Mucosa of descending colon (tissue), 3 donors: ENCODE results near the gene CDK11B. TPM values are rescaled to one million over a fixed set of nuclear protein-coding genes. Genes with fewer than 3 reads are reported as not detected.

Experiments
- ATAC-seq: fragments of 200-7000 bp; cut with Tn5 transposase; one replicate; pipeline ENCODE4 v1.9.1; 2020; ENCODE audit warnings: mild to moderate bottlenecking, moderate library complexity
- DNase-seq, 3 donors: peaks; one replicate each; pipeline ENCODE4 v3.0.0-alpha.2; 2020
- H3K36me3 ChIP-seq: fragments of 200-600 bp; one replicate; pipeline ENCODE4 v1.8.0; 2021; ENCODE audit warnings: low read depth, mild to moderate bottlenecking
- H3K4me1 ChIP-seq: fragments of 200-600 bp; one replicate; pipeline ENCODE4 v1.8.0; 2021; ENCODE audit warnings: low read depth, mild to moderate bottlenecking
- H3K4me3 ChIP-seq: fragments of 200-600 bp; one replicate; pipeline ENCODE4 v1.8.0; 2021; ENCODE audit warnings: mild to moderate bottlenecking
- H3K9me3 ChIP-seq: fragments of 200-600 bp; one replicate; pipeline ENCODE4 v1.8.0; 2021; ENCODE audit warnings: mild to moderate bottlenecking
- CTCF ChIP-seq: fragments of 200-600 bp; IDR thresholded peaks from one replicate; pipeline ENCODE4 v1.8.0; 2022; ENCODE audit warnings: antibody characterized with exemption, mild to moderate bottlenecking
- intact Hi-C, 2 donors: fragments of 100-400 bp; cut with DNase I in 1 of 2; cut with micrococcal nuclease in 1 of 2; formaldehyde crosslinking; loops; one replicate each; pipeline versions ENCODE4 v1.11.0 to v1.11.1; 2022; cut with DNase I, micrococcal nuclease
- total RNA-seq, 3 donors: library from RNA; stranded (reverse); fragmentation: NEBNext Ultra II Directional in 2 of 3; extraction: Animal tissue kit (Norgen Biotek cat#: 25700) in 2 of 3; gene quantifications; one replicate each; pipeline versions ENCODE4 v1.2.1 to v1.2.4, GENCODE V29; 2021 to 2023
- donor health status: DM: no; HTN: no; CAD: no; lungs with moderate emphysema.
- donor health status: DM: no; HTN: no; CAD: no.
- donor health status: DM: no; HTN: yes; CAD: no.

CDK11B gene
- total RNA-seq, 3 donors from 2014 or later = 31.9 to 45.6 (median 36.8) TPM

DNA sequence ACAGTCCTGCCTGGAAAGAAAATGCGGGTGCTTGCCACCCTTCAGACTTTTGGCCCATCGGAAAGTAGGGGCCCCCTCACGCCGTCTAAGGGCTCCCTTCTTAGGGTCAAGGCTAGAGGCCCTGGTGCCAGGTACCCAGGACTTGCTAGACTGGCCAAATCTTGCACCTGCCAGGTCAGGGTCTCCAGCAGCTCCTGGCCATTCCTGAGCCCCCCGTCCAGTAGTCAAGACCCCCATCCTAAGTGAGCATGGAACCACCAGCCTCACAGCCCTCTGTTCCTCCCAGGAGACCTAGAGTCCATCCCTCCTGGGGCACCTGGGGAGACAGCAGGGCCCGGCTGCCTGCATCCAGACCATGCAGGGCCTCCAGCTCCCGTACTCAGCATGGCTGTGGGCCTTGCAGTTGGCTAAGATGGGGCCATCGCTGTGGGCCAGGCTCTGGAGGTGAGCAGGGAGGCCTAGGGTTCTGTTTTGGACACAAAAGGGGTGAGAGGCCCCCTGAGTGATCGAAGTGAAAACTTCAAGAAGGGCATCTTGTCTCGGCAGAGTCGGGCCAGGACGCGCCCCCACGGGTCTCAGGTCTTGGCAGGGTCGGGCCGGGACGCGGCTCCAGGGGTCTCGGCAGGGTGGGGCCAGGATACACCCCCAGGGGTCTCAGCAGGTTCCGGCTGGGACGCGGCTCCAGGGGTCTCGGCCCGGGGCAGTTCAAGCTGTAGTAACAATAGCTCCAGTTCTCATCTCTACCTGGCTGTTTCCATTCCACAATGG lies 64.8 kb downstream of the CDK11B start:
- H3K4me1 ChIP-seq = peaks cover under 1% of the 10 kb centered on the region
- DNase-seq (no peak), ATAC-seq (no peak)
- H3K36me3 ChIP-seq = no peaks in the 10 kb centered on the region
- intact Hi-C loops = no loop called here
- no peak overlapping the region for H3K4me3 ChIP-seq
- H3K9me3 ChIP-seq = no peaks in the 10 kb centered on the region
- no peak for TF ChIP-seq CTCF

GRCh38 chr1:1591452-1591851 lies 67.4 kb downstream of the CDK11B start:
- ATAC-seq = no peak
- DNase-seq = no peak

More at GRCh38 chr1:1591452-1591851, 67.4 kb downstream of the CDK11B start:
- H3K36me3 ChIP-seq = no peaks in the 10 kb centered on the region
- H3K9me3 ChIP-seq = no peaks in the 10 kb centered on the region
- intact Hi-C loops = no loop called here
- H3K4me1 ChIP-seq = no peaks in the 10 kb centered on the region
- H3K4me3 ChIP-seq = no peak overlapping the region
- TF ChIP-seq CTCF = no peak

Other genes with a start within 250 kb of the CDK11B start
- gene ANKRD65, start 237.7 kb downstream of the CDK11B start, total RNA-seq = 10 to 100 TPM in 1 of 3 donors, 1 to 10 TPM in 1, under 1 TPM in 1; 0.81 to 11.3 (median 1.9) TPM
- 10 to 100 TPM; 38.5 to 89.4 (median 74.3) TPM for gene VWA1, start 223.3 kb downstream of the CDK11B start, total RNA-seq
- 1 to 10 TPM in 1 of 3 donors, under 1 TPM in 2; 0.35 to 1.4 (median 0.55) TPM for gene ATAD3C, start 209.3 kb downstream of the CDK11B start, total RNA-seq
- gene ATAD3B, start 187.2 kb downstream of the CDK11B start, total RNA-seq = 10 to 100 TPM; 22.8 to 30.9 (median 25.4) TPM
- gene ATAD3A, start 146.8 kb downstream of the CDK11B start, total RNA-seq = 10 to 100 TPM; 18.8 to 35.1 (median 20.8) TPM
- 10 to 100 TPM in 1 of 3 donors, 1 to 10 TPM in 1, not detected in 1; 1.5 to 12.2 TPM for gene TMEM240, start 118.4 kb downstream of the CDK11B start, total RNA-seq
- 100 to 1,000 TPM; 117 to 123 (median 120) TPM for gene SSU72, start 84.1 kb downstream of the CDK11B start, total RNA-seq
- 1 to 10 TPM; 1.2 to 3.2 (median 3.1) TPM for gene FNDC10, start 58.9 kb downstream of the CDK11B start, total RNA-seq
- gene MIB2, start 43.5 kb downstream of the CDK11B start, total RNA-seq = 100 to 1,000 TPM in 2 of 3 donors, 10 to 100 TPM in 1; 67.8 to 118 (median 109) TPM
- 1 to 10 TPM; 7.2 to 8.7 (median 7.4) TPM for gene MMP23B, start 26.8 kb downstream of the CDK11B start, total RNA-seq
- 10 to 100 TPM; 32.4 to 75.2 (median 73.8) TPM for gene SLC35E2B, start 33.8 kb upstream of the CDK11B start, total RNA-seq
- 10 to 100 TPM; 67.1 to 91.0 (median 83.5) TPM for gene CDK11A, start 65.4 kb upstream of the CDK11B start, total RNA-seq
- 100 to 1,000 TPM; 116 to 160 (median 129) TPM for gene NADK, start 119.5 kb upstream of the CDK11B start, total RNA-seq
- gene GNB1, start 232.1 kb upstream of the CDK11B start, total RNA-seq = 100 to 1,000 TPM; 314 to 329 (median 318) TPM